ENCODE measurements around the gene BCL7B.

The BCL7B gene

GRCh38 chr7:73597978-73598782 lies 40.7 kb upstream of the BCL7B start:
- ChIA-PET POLR2A (no interaction called here), CTCF (interaction anchor here (1.4 to 2.6 kb wide), 3 partner anchors 9 to 136 kb away, joined by 3 to 10 read pairs (median 3); no protein-coding TSS in a partner anchor)
- DNase-seq (ENCODE audit: extremely low spot score) = no peak
- no peak for TF ChIP-seq CTCF (IDR thresholded peaks at IDR 0.05; ENCODE audit: control extremely low read depth, extremely low read depth, low read depth, missing control alignments)

- CTCF ChIA-PET = interaction anchor here (1.1 to 3.1 kb wide), 3 partner anchors 10 to 11 kb away, joined by 3 to 12 read pairs (median 4); no protein-coding TSS in a partner anchor
- POLR2A ChIA-PET = no interaction called here
- no peak for TF ChIP-seq CTCF (IDR thresholded peaks at IDR 0.05; ENCODE audit: control extremely low read depth, extremely low read depth, low read depth, missing control alignments)
- DNase-seq (ENCODE audit: extremely low spot score) = no peak
Measured at GRCh38 chr7:73596191-73597065, 38.9 kb upstream of the BCL7B start.

- DNase-seq (ENCODE audit: extremely low spot score) = no peak
- ChIA-PET CTCF (interaction anchor here (1.1 to 3.1 kb wide), 3 partner anchors 9 to 12 kb away, joined by 3 to 12 read pairs (median 4); no protein-coding TSS in a partner anchor), POLR2A (no interaction called here)
- TF ChIP-seq CTCF (IDR thresholded peaks at IDR 0.05; ENCODE audit: control extremely low read depth, extremely low read depth, low read depth, missing control alignments) = no peak
Measured at GRCh38 chr7:73595358-73595757, 37.9 kb upstream of the BCL7B start.

GRCh38 chr7:73593207-73594045 lies 35.9 kb upstream of the BCL7B start:
- CTCF ChIA-PET = interaction anchor here (1.5 to 2.1 kb wide), 2 partner anchors 14 to 142 kb away, joined by 5 to 8 read pairs; no protein-coding TSS in a partner anchor
- DNase-seq (ENCODE audit: extremely low spot score) = no peak
- no peak for TF ChIP-seq CTCF (IDR thresholded peaks at IDR 0.05; ENCODE audit: control extremely low read depth, extremely low read depth, low read depth, missing control alignments)
- POLR2A ChIA-PET = no interaction called here

- DNase-seq (ENCODE audit: extremely low spot score) = no peak
- ChIA-PET CTCF (interaction anchor here (1.0 to 6.6 kb wide), 3 partner anchors 9 to 138 kb away, joined by 4 to 55 read pairs (median 6); no protein-coding TSS in a partner anchor), POLR2A (no interaction called here)
- no peak for TF ChIP-seq CTCF (IDR thresholded peaks at IDR 0.05; ENCODE audit: control extremely low read depth, extremely low read depth, low read depth, missing control alignments)
Measured at GRCh38 chr7:73586911-73587310, 29.4 kb upstream of the BCL7B start.
